ENCODE measurements around the gene PRPF6.

DNA sequence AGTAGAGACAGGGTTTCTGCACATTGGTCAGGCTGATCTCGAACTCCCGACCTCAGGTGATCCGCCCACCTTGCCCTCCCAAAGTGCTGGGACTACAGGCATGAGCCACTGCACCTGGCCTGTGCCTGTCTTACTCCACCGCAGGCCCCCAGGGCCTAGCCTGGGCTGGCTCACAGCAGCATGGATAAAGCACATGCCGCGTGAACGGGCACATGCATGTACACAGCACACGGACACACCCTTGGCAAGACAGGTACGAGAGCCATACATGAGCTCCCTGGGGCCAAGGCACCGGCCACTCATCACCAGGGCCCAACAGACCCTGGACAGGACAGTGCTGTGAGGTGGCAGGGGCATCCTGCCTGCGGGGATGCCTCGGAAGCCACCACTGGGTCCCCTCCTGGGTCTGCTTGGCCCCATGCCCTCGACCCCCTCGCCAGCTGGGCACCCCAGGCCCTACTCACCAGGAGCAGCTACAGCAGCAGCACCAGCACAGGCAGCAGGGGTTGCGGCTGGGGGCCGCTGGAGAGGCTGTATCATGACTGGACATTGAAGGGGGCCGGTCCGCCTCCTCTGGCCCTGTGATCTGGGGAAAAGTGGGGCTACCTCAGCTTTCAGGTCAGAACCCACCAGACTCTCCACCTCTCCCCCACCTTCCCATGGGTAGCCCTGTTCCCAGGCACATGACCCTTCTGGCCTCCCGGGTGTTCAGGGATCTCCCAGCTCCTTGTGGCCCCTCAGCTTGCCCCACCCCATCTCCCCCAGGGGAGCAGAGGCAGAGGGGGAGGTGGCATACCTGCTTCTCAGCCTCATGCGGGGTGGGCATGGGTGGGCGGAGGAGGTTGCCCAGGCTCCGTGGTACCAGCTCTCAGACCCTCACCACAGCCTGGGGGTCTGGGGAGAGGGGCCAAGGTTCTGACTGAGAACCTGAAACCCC lies 95.4 kb downstream of the PRPF6 start:
- no peak for TF ChIP-seq EZH2 (IDR thresholded peaks at IDR 0.05; ENCODE audit: low read depth)
- TF ChIP-seq, protein P1, sequence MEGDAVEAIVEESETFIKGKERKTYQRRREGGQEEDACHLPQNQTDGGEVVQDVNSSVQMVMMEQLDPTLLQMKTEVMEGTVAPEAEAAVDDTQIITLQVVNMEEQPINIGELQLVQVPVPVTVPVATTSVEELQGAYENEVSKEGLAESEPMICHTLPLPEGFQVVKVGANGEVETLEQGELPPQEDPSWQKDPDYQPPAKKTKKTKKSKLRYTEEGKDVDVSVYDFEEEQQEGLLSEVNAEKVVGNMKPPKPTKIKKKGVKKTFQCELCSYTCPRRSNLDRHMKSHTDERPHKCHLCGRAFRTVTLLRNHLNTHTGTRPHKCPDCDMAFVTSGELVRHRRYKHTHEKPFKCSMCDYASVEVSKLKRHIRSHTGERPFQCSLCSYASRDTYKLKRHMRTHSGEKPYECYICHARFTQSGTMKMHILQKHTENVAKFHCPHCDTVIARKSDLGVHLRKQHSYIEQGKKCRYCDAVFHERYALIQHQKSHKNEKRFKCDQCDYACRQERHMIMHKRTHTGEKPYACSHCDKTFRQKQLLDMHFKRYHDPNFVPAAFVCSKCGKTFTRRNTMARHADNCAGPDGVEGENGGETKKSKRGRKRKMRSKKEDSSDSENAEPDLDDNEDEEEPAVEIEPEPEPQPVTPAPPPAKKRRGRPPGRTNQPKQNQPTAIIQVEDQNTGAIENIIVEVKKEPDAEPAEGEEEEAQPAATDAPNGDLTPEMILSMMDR (conservative IDR thresholded peaks at IDR 0.05) = no peak

Measured in PC-9 (cell line).